ACC112 (cell line): ENCODE data around the gene ZNF487.
"Not testable (repeated sequence)": the region's sequence is repeated elsewhere in the genome, so short reads cannot be mapped to it uniquely, and the experiment has no call there.

Source experiments
- H2AFZ ChIP-seq: fragments of 200-600 bp; sonication (generic); one replicate; pipeline ENCODE4 v1.6.0; 2017; ENCODE audit warnings: antibody characterized with exemption, low read length; ENCODE audit not compliant: unreplicated experiment
- H3K27ac ChIP-seq: fragments of 200-600 bp; sonication (generic); 2 replicates; pipeline ENCODE4 v1.5.1; 2014; ENCODE audit warnings: low read depth, mild to moderate bottlenecking, antibody characterized with exemption, low read length, moderate library complexity
- H3K27me3 ChIP-seq: fragments of 200-600 bp; sonication (generic); 2 replicates; pipeline ENCODE4 v1.6.1; 2014; ENCODE audit warnings: mild to moderate bottlenecking, antibody characterized with exemption, low read length, moderate library complexity, mixed read lengths; ENCODE audit not compliant: insufficient read depth
- H3K36me3 ChIP-seq: fragments of 200-600 bp; sonication (generic); 2 replicates; pipeline ENCODE4 v1.6.1; 2016; ENCODE audit warnings: mild to moderate bottlenecking, antibody characterized with exemption, low read length, moderate library complexity, mixed read lengths; ENCODE audit not compliant: insufficient read depth
- H3K4me1 ChIP-seq: fragments of 200-600 bp; sonication (generic); one replicate; pipeline ENCODE4 v1.6.1; 2016; ENCODE audit warnings: low read length, mixed read lengths; ENCODE audit not compliant: insufficient read depth, unreplicated experiment, control insufficient read depth
- H3K4me3 ChIP-seq: fragments of 200-600 bp; sonication (generic); 2 replicates; pipeline ENCODE4 v1.5.1; 2014; ENCODE audit warnings: mild to moderate bottlenecking, low read depth, low read length
- H3K79me2 ChIP-seq: fragments of 200-600 bp; sonication (generic); one replicate; pipeline ENCODE4 v1.6.0; 2016; ENCODE audit warnings: low read length; ENCODE audit not compliant: control insufficient read depth, unreplicated experiment, insufficient read depth

The ZNF487 gene

GRCh38 chr10:43436291-43437140 lies at the start of gene ZNF487:
Gene ZNF487, plus strand, starts transcription at chr10:43437111. Its CDS starts 38,703 bp downstream, at chr10:43475814.
- Histone ChIP-seq H3K4me1 (peaks cover 4% of the 10 kb centered on the region), H2AFZ (peak within 1 kb of the TSS; percentile 55), H3K27ac (peak within 1 kb of the TSS; percentile 88), H3K4me3 (peak within 1 kb of the TSS; percentile 87), H3K36me3 (no peaks in the 10 kb centered on the region), H3K27me3 (no peaks in the 10 kb centered on the region), H3K79me2 (peaks cover 7% of the 10 kb centered on the region)

GRCh38 chr10:43387678-43388032 lies 49.3 kb upstream of the ZNF487 start:
- H3K79me2 ChIP-seq, result peaks cover 48% of the 10 kb centered on the region
- H3K36me3 ChIP-seq, result peaks cover 57% of the 10 kb centered on the region
- no peak overlapping the region for H3K27ac ChIP-seq

GRCh38 chr10:43389867-43390266 lies 47.0 kb upstream of the ZNF487 start:
- Histone ChIP-seq H3K79me2 (peaks cover 68% of the 10 kb centered on the region), H3K4me3 (no peak overlapping the region), H3K36me3 (peaks cover 76% of the 10 kb centered on the region), H3K27me3 (no peaks in the 10 kb centered on the region), H3K4me1 (peaks cover 12% of the 10 kb centered on the region), H2AFZ (no peak overlapping the region), H3K27ac (no peak overlapping the region)

More at GRCh38 chr10:43387678-43388032, 49.3 kb upstream of the ZNF487 start:
- no peaks in the 10 kb centered on the region for H3K27me3 ChIP-seq
- no peak overlapping the region for H3K4me3 ChIP-seq
- H3K4me1 ChIP-seq, result no peaks in the 10 kb centered on the region
- H2AFZ ChIP-seq, result no peak overlapping the region

GRCh38 chr10:43390333-43390732 lies 46.6 kb upstream of the ZNF487 start:
- Histone ChIP-seq H3K4me1 (peaks cover 12% of the 10 kb centered on the region), H3K79me2 (peaks cover 73% of the 10 kb centered on the region), H3K36me3 (peaks cover 74% of the 10 kb centered on the region), H3K27me3 (no peaks in the 10 kb centered on the region), H3K27ac (no peak overlapping the region), H2AFZ (no peak overlapping the region), H3K4me3 (no peak overlapping the region)

GRCh38 chr10:43390759-43391158 lies 46.2 kb upstream of the ZNF487 start:
- Histone ChIP-seq H3K79me2 (peaks cover 77% of the 10 kb centered on the region), H3K4me3 (no peak overlapping the region), H3K27me3 (no peaks in the 10 kb centered on the region), H3K36me3 (peaks cover 70% of the 10 kb centered on the region), H3K4me1 (peaks cover 12% of the 10 kb centered on the region), H3K27ac (no peak overlapping the region), H2AFZ (no peak overlapping the region)

GRCh38 chr10:43391496-43391895 lies 45.4 kb upstream of the ZNF487 start:
- Histone ChIP-seq H3K4me3 (no peak overlapping the region), H2AFZ (no peak overlapping the region), H3K27ac (no peak overlapping the region), H3K27me3 (no peaks in the 10 kb centered on the region), H3K79me2 (peaks cover 85% of the 10 kb centered on the region), H3K36me3 (peaks cover 69% of the 10 kb centered on the region), H3K4me1 (peaks cover 12% of the 10 kb centered on the region)

- peaks cover 12% of the 10 kb centered on the region for H3K4me1 ChIP-seq
- no peak overlapping the region for H3K27ac ChIP-seq
- peaks cover 58% of the 10 kb centered on the region for H3K36me3 ChIP-seq
- H2AFZ ChIP-seq, result no peak overlapping the region
- no peaks in the 10 kb centered on the region for H3K27me3 ChIP-seq
- H3K79me2 ChIP-seq, result peaks cover 90% of the 10 kb centered on the region
- H3K4me3 ChIP-seq, result no peak overlapping the region
Observed at GRCh38 chr10:43392748-43393147, 44.2 kb upstream of the ZNF487 start.

- H3K4me1 ChIP-seq, result peaks cover 16% of the 10 kb centered on the region
- peaks cover 53% of the 10 kb centered on the region for H3K36me3 ChIP-seq
- H2AFZ ChIP-seq, H3K4me3 ChIP-seq, H3K27ac ChIP-seq, H3K27me3 ChIP-seq: not testable (repeated sequence)
- H3K79me2 ChIP-seq, result peaks cover 93% of the 10 kb centered on the region
Observed at GRCh38 chr10:43393186-43393585, 43.7 kb upstream of the ZNF487 start.

- H3K4me1 ChIP-seq, result peaks cover 22% of the 10 kb centered on the region
- peaks cover 48% of the 10 kb centered on the region for H3K36me3 ChIP-seq
- H3K79me2 ChIP-seq, result peaks cover 94% of the 10 kb centered on the region
- H2AFZ ChIP-seq, result no peak overlapping the region
- H3K27me3 ChIP-seq, result no peaks in the 10 kb centered on the region
- H3K4me3 ChIP-seq, result no peak overlapping the region
- no peak overlapping the region for H3K27ac ChIP-seq
Observed at GRCh38 chr10:43393606-43394360, 43.1 kb upstream of the ZNF487 start.

- peaks cover 94% of the 10 kb centered on the region for H3K79me2 ChIP-seq
- no peaks in the 10 kb centered on the region for H3K27me3 ChIP-seq
- H3K4me1 ChIP-seq, result peaks cover 32% of the 10 kb centered on the region
- no peak overlapping the region for H3K27ac ChIP-seq
- H3K4me3 ChIP-seq, result peak overlapping the region; percentile 90
- peaks cover 39% of the 10 kb centered on the region for H3K36me3 ChIP-seq
- no peak overlapping the region for H2AFZ ChIP-seq
Observed at GRCh38 chr10:43394868-43395267, 42.0 kb upstream of the ZNF487 start.
